HFFc6 (cell line): ENCODE data around the gene LEO1. TPM values are rescaled to one million over a fixed set of nuclear protein-coding genes. Genes with fewer than 3 reads are reported as not detected.

Experiments used
- DNase-seq: peaks from one replicate; pipeline ENCODE4 v3.0.0-alpha.2; 2018
- H3K27ac Mint-ChIP-seq: 2 replicates; pipeline ENCODE4 v1.8.0; 2020; ENCODE audit warnings: mild to moderate bottlenecking, mixed read lengths
- H3K27me3 Mint-ChIP-seq: 2 replicates; pipeline ENCODE4 v1.8.0; 2021; ENCODE audit warnings: mild to moderate bottlenecking, moderate library complexity, mixed read lengths; ENCODE audit not compliant: insufficient read depth
- H3K36me3 Mint-ChIP-seq: 2 replicates; pipeline ENCODE4 v1.8.0; 2021; ENCODE audit warnings: low read depth, mixed read lengths
- H3K4me1 Mint-ChIP-seq: 2 replicates; pipeline ENCODE4 v1.8.0; 2020; ENCODE audit warnings: low read depth, mixed read lengths
- H3K4me3 Mint-ChIP-seq: 2 replicates; pipeline ENCODE4 v1.8.0; 2020; ENCODE audit warnings: mild to moderate bottlenecking, moderate library complexity, mixed read lengths
- H3K9me3 Mint-ChIP-seq: 2 replicates; pipeline ENCODE4 v1.8.0; 2020; ENCODE audit warnings: mild to moderate bottlenecking, mixed read lengths
- CTCF ChIP-seq: fragments of 200-600 bp; sonication (generic); IDR thresholded peaks from 2 replicates; pipeline ENCODE4 v1.5.0; 2021; ENCODE audit warnings: antibody characterized with exemption, mild to moderate bottlenecking
- total RNA-seq, 6 experiments: library from RNA; stranded (reverse); fragmentation: NEBNext Ultra II Directional; extraction: Animal tissue kit (Norgen Biotek cat#: 25700); gene quantifications; 2 replicates in 1 of 6; 3 replicates in 5 of 6; pipeline ENCODE4 v1.2.3, GENCODE V29; 2021

The LEO1 gene
- total RNA-seq, 6 experiments from 2014 or later: 22.2 to 30.9 (median 27.5) TPM

- Mint-ChIP-seq H3K27ac (no peak overlapping the region), H3K36me3 (peaks cover 42% of the 10 kb centered on the region), H3K27me3 (no peaks in the 10 kb centered on the region; the same call in 1 of the 2 replicates), H3K9me3 (no peaks in the 10 kb centered on the region), H3K4me1 (no peaks in the 10 kb centered on the region), H3K4me3 (no peak overlapping the region)
- TF ChIP-seq CTCF: no peak
- no peak for DNase-seq
Observed at GRCh38 chr15:51947124-51947523, 24.5 kb downstream of the LEO1 start.

- Mint-ChIP-seq H3K27me3 (no peaks in the 10 kb centered on the region; the same call in 1 of the 2 replicates), H3K27ac (peak overlapping the region; percentile 52; the same call in 1 of the 2 replicates), H3K4me3 (no peak overlapping the region), H3K36me3 (peaks cover 25% of the 10 kb centered on the region), H3K4me1 (peaks cover 15% of the 10 kb centered on the region), H3K9me3 (no peaks in the 10 kb centered on the region)
- TF ChIP-seq CTCF: no peak
- DNase-seq: no peak
Observed at GRCh38 chr15:51939216-51939615, 32.4 kb downstream of the LEO1 start.

- no peak for DNase-seq
- Mint-ChIP-seq H3K27me3 (no peaks in the 10 kb centered on the region; the same call in 1 of the 2 replicates), H3K9me3 (no peaks in the 10 kb centered on the region), H3K4me1 (peaks cover 15% of the 10 kb centered on the region), H3K36me3 (peaks cover 25% of the 10 kb centered on the region), H3K4me3 (no peak overlapping the region), H3K27ac (peak overlapping the region; percentile 12; the same call in 1 of the 2 replicates)
- TF ChIP-seq CTCF: no peak
Observed at GRCh38 chr15:51938286-51938685, 33.3 kb downstream of the LEO1 start.

- no peak overlapping the region for H3K4me3 Mint-ChIP-seq
- H3K4me1 Mint-ChIP-seq: peaks cover 23% of the 10 kb centered on the region
- H3K27ac Mint-ChIP-seq: 0 out of 2 replicates have a peak overlapping the region, but pooled peaks have one; percentile 17
- no peaks in the 10 kb centered on the region; the same call in 1 of the 2 replicates for H3K27me3 Mint-ChIP-seq
- no peaks in the 10 kb centered on the region for H3K9me3 Mint-ChIP-seq
- peak; percentile 30 for TF ChIP-seq CTCF
- peaks cover 19% of the 10 kb centered on the region for H3K36me3 Mint-ChIP-seq
- no peak for DNase-seq
Observed at GRCh38 chr15:51936105-51936478, 35.5 kb downstream of the LEO1 start.

- peaks cover 23% of the 10 kb centered on the region for H3K36me3 Mint-ChIP-seq
- H3K4me3 Mint-ChIP-seq: no peak overlapping the region
- no peak for DNase-seq
- peaks cover 28% of the 10 kb centered on the region for H3K4me1 Mint-ChIP-seq
- peak overlapping the region; percentile 29 for H3K27ac Mint-ChIP-seq
- no peaks in the 10 kb centered on the region; the same call in none of the 2 replicates for H3K27me3 Mint-ChIP-seq
- H3K9me3 Mint-ChIP-seq: no peaks in the 10 kb centered on the region
- TF ChIP-seq CTCF: no peak
Observed at GRCh38 chr15:51935466-51936104, 36.0 kb downstream of the LEO1 start.
